ENCODE results near the gene SUSD4. TPM values are rescaled to one million over a fixed set of nuclear protein-coding genes. Genes with fewer than 3 reads are reported as not detected.

Gene SUSD4
- total and polyA plus RNA-seq, 2 of the 8 experiments (the other 6 are each of a cell fraction or from before 2014, with no cell fraction given), result 3.9 to 5.2 TPM

GRCh38 chr1:223346311-223346710 is 17.7 kb downstream of the SUSD4 start:
- Histone ChIP-seq H3K4me2 (ENCODE audit: insufficient read depth in 1 of 2, low read depth in 2 of 2, low read length in 2 of 2) (no peak overlapping the region), H3K9ac (replicated peaks in 1 of 4; ENCODE audit: extremely low read depth in 1 of 4, low read depth in 3 of 4, low read length in 3 of 4) (no peak overlapping the region), H4K20me1 (replicated peaks in 1 of 2; ENCODE audit: control insufficient read depth in 1 of 2, insufficient read depth in 2 of 2, low read length in 2 of 2) (no peaks in the 10 kb centered on the region), H2BK15ac (ENCODE audit: low read length) (no peak overlapping the region), H3K4ac (replicated peaks; ENCODE audit: insufficient read length, low read depth, low read length) (no peak overlapping the region), H3K4me1 (replicated peaks in 1 of 4; ENCODE audit: control insufficient read depth in 3 of 4, insufficient read depth in 4 of 4, low read length in 3 of 4) (no peaks in the 10 kb centered on the region), H4K5ac (ENCODE audit: insufficient read length, low read depth, low read length) (no peak overlapping the region), H3K14ac (ENCODE audit: insufficient read length) (no peak overlapping the region), H3K9me3 (ENCODE audit: insufficient read depth in 2 of 2, low read depth in 1 of 2, low read length in 1 of 2) (no peaks in the 10 kb centered on the region), H3K27ac (ENCODE audit: low read depth, low read length) (no peak overlapping the region), H3K79me1 (ENCODE audit: low read depth, low read length) (no peaks in the 10 kb centered on the region), H3K56ac (replicated peaks; ENCODE audit: insufficient read length, low read depth, low read length) (no peak overlapping the region), H4K91ac (replicated peaks; ENCODE audit: insufficient read length, low read length) (no peak overlapping the region), H2BK5ac (ENCODE audit: low read depth, low read length) (no peak overlapping the region), H3K23me2 (ENCODE audit: low read depth, low read length) (no peaks in the 10 kb centered on the region), H3K18ac (ENCODE audit: extremely low read depth, low read length) (no peak overlapping the region), H2AFZ (ENCODE audit: low read length) (no peak overlapping the region), H3K27me3 (replicated peaks in 1 of 4; ENCODE audit: control insufficient read depth in 3 of 4, extremely low read depth in 1 of 4, insufficient read depth in 3 of 4, low read length in 3 of 4) (no peaks in the 10 kb centered on the region), H3K36me3 (ENCODE audit: control insufficient read depth in 2 of 4, insufficient read depth in 4 of 4, low read length in 3 of 4) (no peaks in the 10 kb centered on the region), H3K4me3 (ENCODE audit: extremely low read depth in 1 of 4, insufficient read depth in 2 of 4, low read depth in 3 of 4, low read length in 4 of 4) (no peak overlapping the region), H3K79me2 (ENCODE audit: control insufficient read depth in 1 of 2, insufficient read depth in 2 of 2, low read length in 2 of 2) (no peaks in the 10 kb centered on the region), H2BK120ac (replicated peaks; ENCODE audit: low read depth, low read length) (no peak overlapping the region), H3K23ac (ENCODE audit: insufficient read length) (no peak overlapping the region), H2BK12ac (ENCODE audit: low read depth, low read length) (no peak overlapping the region), H2AK5ac (ENCODE audit: low read depth, low read length) (no peak overlapping the region), H2BK20ac (ENCODE audit: low read length) (no peak overlapping the region), H4K8ac (ENCODE audit: extremely low read depth, insufficient read depth, low read length) (no peak overlapping the region)
- WGBS, 2 experiments (ENCODE audit: extremely low coverage in 1 of 2, insufficient coverage in 1 of 2, insufficient read length in 1 of 2, insufficient replicate concordance in 2 of 2, low coverage in 1 of 2, low lambda C conversion rate in 2 of 2, missing lambda C conversion rate in 1 of 2), result 89% methylated on average over 4 of the region's 4 CpGs; no CpG with 5 or more reads in 1 of the 2 experiments
- CTCF ChIA-PET (ENCODE audit: partially characterized antibody), result interaction anchor here (0.6 to 2.7 kb wide), 5 partner anchors 10 to 211 kb away, joined by 4 to 10 read pairs (median 4); no protein-coding TSS in a partner anchor
- FAIRE-seq (no peak), DNase-seq (ENCODE audit: low read depth in 1 of 2, low spot score in 2 of 2) (no peak)
- no peak for TF ChIP-seq POLR2A (IDR thresholded peaks at IDR 0.05; ENCODE audit: control extremely low read depth in 1 of 2, low read depth in 2 of 2, low read length in 2 of 2)
- no peak for TF ChIP-seq NRF1 (IDR thresholded peaks at IDR 0.05; ENCODE audit: low read depth, low read length)
- TF ChIP-seq RBBP5 (IDR thresholded peaks at IDR 0.05; ENCODE audit: borderline replicate concordance, low read depth, low read length), result no peak
- TF ChIP-seq MAFK (IDR thresholded peaks at IDR 0.05; ENCODE audit: low read depth, low read length), result no peak
- TF ChIP-seq TBP (IDR thresholded peaks at IDR 0.05; ENCODE audit: low read depth, low read length), result no peak
- no peak for TF ChIP-seq JUND (IDR thresholded peaks at IDR 0.05; ENCODE audit: low read length)
- TF ChIP-seq ASH2L (IDR thresholded peaks at IDR 0.05; ENCODE audit: low read length), result no peak
- no peak for TF ChIP-seq ATF3 (IDR thresholded peaks at IDR 0.05; ENCODE audit: insufficient read depth, low read depth, low read length)
- TF ChIP-seq TEAD4 (IDR thresholded peaks at IDR 0.05; ENCODE audit: low read depth, low read length), result no peak
- no peak for TF ChIP-seq CBX8 (IDR thresholded peaks at IDR 0.05; ENCODE audit: borderline replicate concordance, low read depth, low read length)
- no peak for TF ChIP-seq RFX5 (IDR thresholded peaks at IDR 0.05; ENCODE audit: borderline replicate concordance, low read depth, low read length)
- POLR2A ChIA-PET (ENCODE audit: partially characterized antibody), result interaction anchor here (0.9 kb wide), 2 partner anchors 12 to 108 kb away, joined by 3 read pairs; no protein-coding TSS in a partner anchor

Data from H1 (cell line).